GM18502 (cell line): ENCODE measurements around the gene RNF224.
A peak's percentile ranks its signal among the peaks of the same experiment; 100 is the strongest.

Source experiments
- ATAC-seq: cut with Tn5 transposase; IDR thresholded peaks from one replicate; pipeline ENCODE4 v1.9.1; 2021; ENCODE audit warnings: mild to moderate bottlenecking; ENCODE audit not compliant: unreplicated experiment, poor library complexity

Gene RNF224

DNA sequence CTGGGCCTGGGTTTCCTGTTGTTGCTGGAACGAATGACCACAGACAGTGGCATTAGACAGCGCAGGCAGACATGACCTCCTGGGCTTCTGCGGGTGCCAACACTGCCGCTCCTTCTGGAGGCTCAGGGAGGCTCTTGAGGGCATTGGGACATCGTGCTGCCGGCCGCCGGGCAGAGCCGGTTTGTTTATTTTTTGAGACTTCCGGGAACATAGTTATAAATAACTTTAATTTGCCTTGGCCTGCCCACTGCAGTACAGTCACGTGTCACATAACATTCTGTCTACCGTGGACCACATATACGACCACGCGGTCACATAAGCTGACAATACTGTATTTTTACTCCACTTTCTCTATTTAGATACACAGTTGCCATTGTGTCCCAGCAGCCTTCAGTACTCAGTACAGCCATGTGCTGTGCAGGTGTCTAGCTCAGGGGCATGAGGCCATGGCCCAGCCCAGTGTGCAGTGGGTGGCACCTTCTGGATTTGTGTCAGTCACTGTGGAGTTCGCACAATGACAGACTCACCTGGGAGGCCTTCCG lies 42.0 kb downstream of the RNF224 start:
- no peak for ATAC-seq

DNA sequence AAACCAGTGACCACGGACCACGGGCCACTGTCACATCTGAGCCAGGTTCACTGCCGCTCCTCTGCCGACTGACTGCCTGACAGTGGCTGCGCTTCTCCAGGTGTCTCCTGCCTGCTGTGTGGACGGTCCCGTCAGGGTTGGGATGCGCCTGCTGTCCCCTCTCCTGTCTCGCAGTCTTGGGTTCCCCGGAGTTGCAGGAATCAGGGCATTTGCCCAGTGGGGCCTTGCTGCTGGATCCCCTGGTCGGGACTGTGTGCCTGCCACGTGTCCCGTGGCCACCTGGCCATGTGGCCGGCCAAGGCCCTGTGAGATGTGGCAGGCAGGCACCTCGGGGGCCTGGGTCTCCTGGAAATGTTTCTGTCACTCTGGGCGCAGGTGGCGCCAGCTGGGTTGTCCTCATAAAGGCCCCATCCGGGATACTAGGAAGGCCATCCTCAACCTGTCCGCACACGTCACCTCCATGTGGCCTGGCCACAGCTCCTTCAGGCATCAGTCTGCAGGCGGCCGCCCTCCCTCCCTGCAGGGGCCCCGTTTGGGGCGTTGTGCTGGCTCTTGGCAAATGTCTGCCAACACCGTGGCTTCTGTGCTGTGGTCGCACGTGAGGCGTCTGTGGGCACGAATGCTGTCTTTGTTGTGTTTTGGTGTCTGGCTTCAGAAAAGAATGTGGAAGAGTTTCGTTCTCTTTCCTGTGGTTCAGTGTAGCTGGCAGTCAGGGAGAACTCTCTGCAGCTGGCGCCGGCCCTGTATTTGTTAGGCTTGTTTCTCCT lies 43.8 kb downstream of the RNF224 start:
- ATAC-seq, result no peak

DNA sequence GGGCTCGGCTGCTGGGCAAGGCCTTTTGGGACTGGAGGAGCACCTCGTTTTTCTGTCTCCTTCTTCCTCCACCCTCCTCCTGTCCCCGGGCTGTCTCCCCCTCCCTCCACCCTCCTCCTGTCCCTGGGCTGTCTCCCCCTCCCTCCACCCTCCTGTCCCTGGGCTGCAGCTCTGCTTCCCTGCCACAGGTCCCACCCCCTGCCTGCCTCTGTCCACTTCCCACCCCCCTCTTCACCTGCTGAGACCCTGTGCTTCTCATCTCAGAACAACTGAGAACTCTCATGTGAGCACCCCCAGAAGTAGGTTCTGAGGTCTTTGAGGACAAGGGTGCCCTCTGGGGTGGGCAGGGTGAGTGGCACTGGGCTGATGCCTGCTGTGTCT lies 44.4 kb downstream of the RNF224 start:
- ATAC-seq, result no peak

GRCh38 chr9:137272241-137273094 lies 45.2 kb downstream of the RNF224 start:
- no peak for ATAC-seq

DNA sequence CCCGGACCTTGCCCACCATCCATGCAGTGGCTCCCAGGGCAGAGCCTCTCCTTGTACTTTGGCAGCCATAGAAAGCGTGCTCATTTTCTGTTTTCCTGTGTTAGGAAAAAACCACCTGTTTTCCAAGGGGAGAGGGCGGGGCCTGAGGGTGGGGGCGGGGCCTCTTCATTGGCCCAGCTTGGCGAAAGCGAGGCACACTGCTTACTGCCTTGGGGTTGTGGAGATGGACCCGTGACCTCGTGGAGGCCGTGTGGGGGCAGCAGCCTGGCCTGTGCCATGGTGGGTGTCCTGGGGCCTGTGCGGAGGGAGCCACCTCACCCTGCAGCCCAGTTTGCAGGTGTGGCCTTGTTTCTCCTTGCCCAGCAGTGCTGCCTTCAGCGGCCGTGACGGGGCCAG lies 45.8 kb downstream of the RNF224 start:
- ATAC-seq, result no peak

DNA sequence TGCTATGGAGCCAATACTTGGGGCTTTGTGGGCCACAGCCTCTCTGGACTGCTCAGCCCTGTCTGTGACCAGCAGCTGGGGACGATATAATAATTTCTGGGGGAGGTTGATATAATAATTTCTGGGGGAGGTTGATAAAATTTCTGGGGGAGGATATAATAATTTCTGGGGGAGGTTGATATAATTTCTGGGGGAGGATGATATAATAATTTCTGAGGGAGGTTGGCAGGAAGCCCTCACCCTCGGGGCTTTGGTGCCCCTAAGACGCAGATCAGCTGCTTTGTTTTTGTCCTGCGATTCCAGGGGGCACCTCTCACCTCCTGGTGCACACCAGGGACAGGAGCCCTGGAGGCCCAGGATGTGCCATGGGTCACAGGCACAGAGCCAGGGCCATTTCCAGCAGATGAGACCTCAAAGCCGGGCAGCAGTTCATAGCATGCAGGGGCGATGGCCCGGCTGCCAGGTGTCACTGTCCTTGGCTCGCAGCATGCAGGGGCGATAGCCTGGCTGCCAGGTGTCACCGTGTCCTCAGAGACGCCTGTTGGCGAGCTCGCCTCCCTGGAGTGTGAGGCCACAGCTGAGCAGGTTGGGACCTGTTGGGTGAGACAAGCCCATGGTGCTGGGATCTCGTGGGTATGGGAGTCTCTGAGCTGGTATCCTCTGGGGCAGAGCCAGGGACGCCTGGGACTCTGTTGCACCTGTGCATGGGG lies 46.5 kb downstream of the RNF224 start:
- no peak for ATAC-seq

DNA sequence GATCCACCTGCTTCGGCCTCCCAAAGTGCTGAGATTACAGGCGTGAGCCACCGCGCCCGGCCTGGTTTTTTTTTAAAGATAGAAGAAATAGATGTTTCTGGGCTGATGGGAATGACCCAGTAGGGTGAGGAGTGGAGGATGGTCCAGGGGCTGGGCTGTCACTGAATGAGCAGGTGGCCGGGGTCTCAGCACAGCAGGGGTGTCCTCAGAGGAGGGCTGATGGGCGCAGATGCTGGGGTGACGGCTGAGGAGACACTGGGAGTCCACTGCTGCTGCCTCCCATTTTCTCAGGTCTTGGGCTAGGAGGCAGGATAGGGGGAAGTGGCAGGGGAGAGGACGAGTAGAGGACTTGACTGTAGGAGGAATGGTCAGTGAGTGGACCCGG lies 47.9 kb downstream of the RNF224 start:
- ATAC-seq, result no peak

DNA sequence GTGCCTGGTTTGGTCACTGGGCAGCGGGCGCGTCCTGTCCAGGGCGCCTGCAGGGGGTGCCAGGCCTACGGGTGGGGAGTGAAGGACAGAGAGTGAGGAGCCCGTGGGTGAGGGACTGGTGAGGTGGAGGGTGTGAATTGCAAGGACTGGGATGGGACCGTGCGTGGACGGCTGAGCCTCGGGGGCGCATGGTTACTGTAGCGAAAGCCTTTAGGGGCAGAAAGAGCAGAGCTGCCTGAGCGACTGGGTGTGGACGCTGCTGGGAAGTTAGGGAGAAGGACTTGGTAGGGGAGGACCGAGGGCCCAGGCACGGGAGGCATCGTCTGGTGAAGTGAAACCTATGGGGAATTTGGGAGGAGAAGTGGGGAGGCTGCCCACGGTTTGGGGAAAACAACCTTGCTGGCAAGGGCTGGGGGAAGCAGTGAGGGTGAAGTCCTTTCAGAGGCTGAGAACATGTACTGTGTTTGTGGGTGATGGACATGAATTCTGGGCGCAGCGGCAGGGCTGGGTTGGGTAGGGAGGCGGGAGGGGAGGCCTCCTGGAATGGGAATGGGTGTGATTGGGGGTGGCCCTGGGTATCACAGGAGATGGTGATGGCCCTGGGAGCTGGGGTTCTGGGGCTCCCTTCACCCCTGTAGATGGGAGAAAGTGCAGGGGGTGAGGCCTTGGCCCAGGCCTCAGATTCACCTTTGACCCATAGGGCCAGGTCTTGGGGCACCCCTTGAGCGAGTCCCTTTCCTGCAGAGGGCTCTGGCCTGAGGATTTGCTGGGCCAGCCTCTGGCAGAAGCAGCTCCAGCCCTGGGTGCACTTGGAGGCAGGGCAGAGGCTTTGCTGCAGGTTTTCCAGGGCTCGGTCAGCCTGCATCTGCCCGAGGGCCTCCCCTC lies 48.5 kb downstream of the RNF224 start:
- no peak for ATAC-seq

DNA sequence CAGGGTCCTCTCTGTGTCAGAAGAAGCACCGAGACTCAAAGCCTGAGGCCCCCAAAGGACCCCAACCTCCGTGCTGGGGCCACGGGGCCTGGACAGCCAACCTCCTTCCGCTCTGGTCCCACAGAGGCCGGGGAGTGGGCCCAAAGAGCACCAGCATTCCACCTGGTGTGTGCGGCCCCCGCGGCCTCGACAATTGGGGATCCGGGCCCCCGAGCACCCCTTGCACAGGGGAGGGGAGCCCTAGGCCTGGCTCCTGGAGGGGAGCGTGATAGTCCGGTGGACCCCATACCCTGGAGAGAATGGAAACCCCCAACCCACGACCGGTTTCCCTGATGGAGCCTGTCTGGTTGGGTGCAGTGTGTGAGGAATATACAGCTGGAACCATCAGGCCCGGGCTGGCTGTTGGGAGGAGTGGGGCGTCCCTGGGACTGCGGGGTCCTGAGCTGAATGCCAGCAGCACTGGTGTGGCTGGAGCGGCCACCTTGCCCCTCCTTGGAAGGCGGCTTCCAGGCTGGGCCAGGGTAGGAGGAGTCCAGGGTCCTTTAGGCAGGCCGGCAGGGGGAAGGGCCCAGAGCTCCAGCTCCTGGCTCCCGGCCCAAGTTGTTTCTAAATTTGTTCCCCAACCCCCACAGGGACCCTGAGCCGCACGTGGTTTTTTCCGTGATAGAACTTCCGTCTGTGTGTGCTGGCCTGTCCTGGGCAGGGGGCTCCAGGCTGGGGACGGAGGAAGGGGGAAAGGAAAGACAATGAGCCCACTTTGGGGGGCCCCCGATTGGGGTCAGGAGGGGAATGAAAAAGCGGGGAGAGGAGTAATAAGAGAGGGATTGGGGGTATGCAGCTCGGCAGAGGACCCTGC lies 49.4 kb downstream of the RNF224 start:
- ATAC-seq, result no peak

DNA sequence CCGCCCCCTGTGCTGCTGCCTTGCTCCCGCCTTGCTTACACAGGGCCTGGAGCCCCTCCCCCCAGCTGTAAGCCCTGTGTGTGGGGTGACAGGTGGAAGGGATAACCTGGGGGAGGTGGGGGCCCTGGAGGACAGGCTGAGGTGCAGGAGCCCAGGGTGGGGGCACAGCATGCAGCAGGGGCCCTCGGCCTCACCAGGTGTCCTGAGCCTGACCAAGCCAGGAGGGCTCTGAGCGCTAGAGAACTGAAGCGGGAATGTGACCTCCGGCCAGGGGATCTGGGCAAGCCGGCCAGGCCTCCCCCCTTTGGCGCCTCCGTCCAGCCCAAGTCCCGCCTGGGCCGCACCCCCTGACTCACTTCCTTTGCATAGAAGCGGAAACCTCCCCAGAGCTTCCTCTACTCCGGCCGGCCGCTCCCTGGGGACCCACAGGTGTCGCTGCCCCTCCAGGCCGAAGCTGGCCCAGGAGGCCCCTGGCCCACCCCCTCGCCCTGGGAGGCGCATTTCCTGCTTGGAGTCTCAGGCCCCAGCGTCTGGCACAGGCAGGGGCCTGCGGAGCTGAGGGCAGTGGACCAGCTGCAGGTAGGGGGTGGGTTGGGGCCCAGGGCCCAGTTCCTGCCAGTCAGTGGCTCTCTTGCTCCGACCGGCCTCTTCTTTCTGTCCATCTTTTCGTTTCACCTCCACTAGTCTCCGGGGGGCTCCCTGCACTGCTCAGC lies 50.2 kb downstream of the RNF224 start, which contains the start of gene TOR4A:
TOR4A (plus strand) TSS at position 398 of the 713 bp plus-strand sequence. CDS start 964 bp downstream, outside the sequence.
- ATAC-seq, result peak; percentile 63

- ATAC-seq, result no peak
These were observed 50.9 kb downstream of the RNF224 start for GRCh38 chr9:137278061-137278701.
